Left lung (tissue), 10 donors: ENCODE measurements around the gene RBM42. TPM values are rescaled to one million over a fixed set of nuclear protein-coding genes. Genes with fewer than 3 reads are reported as not detected.

Source experiments
- ATAC-seq: fragments of 200-7000 bp; cut with Tn5 transposase; one replicate; pipeline ENCODE4 v1.9.1; 2020; ENCODE audit warnings: moderate library complexity
- DNase-seq, 4 donors: peaks; one replicate each; pipeline ENCODE4 v3.0.0-alpha.2; 2013 to 2020
- H3K27ac ChIP-seq, 2 donors: fragments of 200-600 bp; sonication (generic) in 1 of 2; one replicate each; pipeline versions ENCODE4 v1.5.0 to v1.8.0; 2020 to 2021
- H3K27me3 ChIP-seq, 2 donors: fragments of 200-600 bp; sonication (generic) in 1 of 2; one replicate each; pipeline versions ENCODE4 v1.5.0 to v1.8.0; 2020 to 2021
- H3K36me3 ChIP-seq, 2 donors: fragments of 200-600 bp; sonication (generic) in 1 of 2; one replicate each; pipeline versions ENCODE4 v1.5.0 to v1.8.0; 2020 to 2021
- H3K4me1 ChIP-seq, 2 donors: fragments of 200-600 bp; one replicate each; pipeline ENCODE4 v1.8.0; 2021
- H3K4me3 ChIP-seq, 2 donors: fragments of 200-600 bp; sonication (generic) in 1 of 2; one replicate each; pipeline versions ENCODE4 v1.5.0 to v1.8.0; 2020 to 2021; ENCODE audit warnings: mild to moderate bottlenecking in 1 of 2
- H3K9me3 ChIP-seq, 2 donors: fragments of 200-600 bp; sonication (generic) in 1 of 2; one replicate each; pipeline versions ENCODE4 v1.5.0 to v1.8.0; 2020 to 2021
- CTCF ChIP-seq, 2 donors: fragments of 200-600 bp; sonication (generic) in 1 of 2; IDR thresholded peaks; one replicate each; pipeline versions ENCODE4 v1.5.0 to v1.8.0; 2021; ENCODE audit warnings: antibody characterized with exemption in 2 of 2
- intact Hi-C, 2 donors: fragments of 100-400 bp; cut with DNase I; formaldehyde crosslinking; loops; one replicate each; pipeline versions ENCODE4 v1.11.2 to v1.14.2; 2022
- polyA plus RNA-seq, 6 donors: library from polyadenylated mRNA; unstranded; fragments of 120-200 nt; gene quantifications; one replicate each; pipeline ENCODE4 v1.2.1, GENCODE V29; 2013; ENCODE audit not compliant: insufficient read length in 6 of 6
- total RNA-seq, 2 donors: library from RNA; stranded (reverse); fragmentation: NEBNext Ultra II Directional; extraction: Animal tissue kit (Norgen Biotek cat#: 25700); gene quantifications; one replicate each; pipeline ENCODE4 v1.2.1, GENCODE V29; 2021
- donor health status: DM: no; HTN: yes; CAD: no.
- donor health status: DM: no; HTN: no; CAD: no.

The RBM42 gene
- total and polyA plus RNA-seq, 8 donors, result 48.4 to 67.0 (median 61.0) TPM

GRCh38 chr19:35641515-35642151 is 12.8 kb downstream of the RBM42 start, which contains the start of gene ETV2:
Gene ETV2 (plus strand): TSS chr19:35641745. CDS start chr19:35642461, 716 bp downstream.
- Histone ChIP-seq H3K36me3 (peaks cover 0 to 19% of the 10 kb centered on the region in 2 donors), H3K9me3 (no peaks in the 10 kb centered on the region), H3K4me1 (peaks cover 3 to 36% of the 10 kb centered on the region in 2 donors), H3K4me3 (no peak within 1 kb of the TSS), H3K27me3 (no peaks in the 10 kb centered on the region), H3K27ac (no peak within 1 kb of the TSS)
- intact Hi-C loops, result no loop called here
- ATAC-seq, result no peak
- peak in 1 of 4 donors; percentile 55 for DNase-seq
- TF ChIP-seq CTCF (IDR thresholded peaks at IDR 0.05), result no peak

- no peak overlapping the region for H3K4me3 ChIP-seq
- DNase-seq (no peak), ATAC-seq (no peak)
- intact Hi-C loops, result no loop called here
- H3K27me3 ChIP-seq, result no peaks in the 10 kb centered on the region
- H3K4me1 ChIP-seq, result peaks cover 3 to 36% of the 10 kb centered on the region in 2 donors
- no peaks in the 10 kb centered on the region for H3K9me3 ChIP-seq
- H3K27ac ChIP-seq, result no peak overlapping the region
- TF ChIP-seq CTCF (IDR thresholded peaks at IDR 0.05), result no peak
- H3K36me3 ChIP-seq, result peaks cover 0 to 12% of the 10 kb centered on the region in 2 donors
These were observed 13.5 kb downstream of the RBM42 start for GRCh38 chr19:35642312-35642711.

- Histone ChIP-seq H3K27me3 (no peaks in the 10 kb centered on the region), H3K4me3 (peak overlapping the region; percentile 44 to 73), H3K36me3 (peaks cover 0 to 7% of the 10 kb centered on the region in 2 donors), H3K27ac (peak overlapping the region; percentile 87 to 91), H3K9me3 (no peaks in the 10 kb centered on the region), H3K4me1 (peaks cover 3 to 41% of the 10 kb centered on the region in 2 donors)
- DNase-seq (peak in 1 of 4 donors; percentile 40), ATAC-seq (no peak)
- intact Hi-C loops, result no loop called here
- TF ChIP-seq CTCF (IDR thresholded peaks at IDR 0.05), result no peak
These were observed 14.0 kb downstream of the RBM42 start for GRCh38 chr19:35642798-35643254.

- Histone ChIP-seq H3K27ac (peak overlapping the region; percentile 87 to 91), H3K4me1 (peaks cover 3 to 42% of the 10 kb centered on the region in 2 donors), H3K27me3 (no peaks in the 10 kb centered on the region), H3K36me3 (no peaks in the 10 kb centered on the region), H3K9me3 (no peaks in the 10 kb centered on the region), H3K4me3 (peak overlapping the region; percentile 44 to 73)
- no peak for TF ChIP-seq CTCF (IDR thresholded peaks at IDR 0.05)
- intact Hi-C loops, result no loop called here
- DNase-seq (peak; percentile 87 to 96 (median 91)), ATAC-seq (peak; percentile 76)
These were observed 14.7 kb downstream of the RBM42 start for GRCh38 chr19:35643255-35644205.
